Gastrocnemius medialis (tissue), 4 donors: ENCODE results near the gene DCN. TPM values are rescaled to one million over a fixed set of nuclear protein-coding genes. Genes with fewer than 3 reads are reported as not detected.
A peak's percentile ranks its signal among the peaks of the same experiment; 100 is the strongest.

Experiments
- ATAC-seq, 2 donors: fragments of 150-250 bp; one replicate each; pipeline ENCODE4 v1.9.1; 2016
- DNase-seq, 2 donors: peaks; one replicate each; pipeline ENCODE4 v3.0.0-alpha.2; 2019
- H3K27ac ChIP-seq, 4 donors: fragments of 200-600 bp; sonication (generic); 1 replicate in 1 of 4; 2 replicates in 3 of 4; pipeline ENCODE4 v1.5.1; 2016 to 2018; ENCODE audit warnings: mild to moderate bottlenecking in 2 of 4, moderate library complexity in 1 of 4
- H3K27me3 ChIP-seq, 3 donors: fragments of 200-600 bp; sonication (generic) in 2 of 3; 1 replicate in 1 of 3; 2 replicates in 2 of 3; pipeline versions ENCODE4 v1.5.1 to v1.6.0; 2016 to 2019; ENCODE audit warnings: mild to moderate bottlenecking in 1 of 3, moderate library complexity in 1 of 3
- H3K36me3 ChIP-seq, 2 donors: fragments of 200-600 bp; sonication (generic) in 1 of 2; one replicate each; pipeline ENCODE4 v1.5.1; 2017 to 2018
- H3K4me1 ChIP-seq, 2 donors: fragments of 200-600 bp; sonication (generic) in 1 of 2; one replicate each; pipeline ENCODE4 v1.5.1; 2016 to 2017; ENCODE audit warnings: mild to moderate bottlenecking in 2 of 2
- H3K4me3 ChIP-seq, 4 donors: fragments of 200-600 bp; sonication (generic) in 3 of 4; 1 replicate in 1 of 4; 2 replicates in 3 of 4; pipeline ENCODE4 v1.5.1; 2016 to 2019; ENCODE audit warnings: mild to moderate bottlenecking in 2 of 4
- H3K9me3 ChIP-seq, 3 donors: fragments of 200-600 bp; sonication (generic) in 2 of 3; 1 replicate in 1 of 3; 2 replicates in 2 of 3; pipeline ENCODE4 v1.5.1; 2016 to 2019
- CTCF ChIP-seq, 5 experiments: fragments of 450-650 bp in 3 of 5; fragments of 200-600 bp in 2 of 5; sonication (generic) in 2 of 5; IDR thresholded peaks in 4 of 5; conservative IDR thresholded peaks in 1 of 5; 1 replicate in 4 of 5; 2 replicates in 1 of 5; pipeline ENCODE4 v1.5.1; 2016 to 2019; ENCODE audit warnings: antibody characterized with exemption in 5 of 5, mild to moderate bottlenecking in 3 of 5, moderate library complexity in 3 of 5
- POLR2A ChIP-seq, 2 donors: fragments of 450-650 bp; IDR thresholded peaks; one replicate each; pipeline ENCODE4 v1.6.1; 2017; ENCODE audit warnings: antibody characterized with exemption in 2 of 2, mild to moderate bottlenecking in 2 of 2, moderate library complexity in 2 of 2
- in situ Hi-C, 4 donors: fragments of 200-750 bp; cut with MboI; loops; one replicate each; pipeline versions ENCODE4 v1.15.0 to v1.8.0; 2017; ENCODE audit warnings: low sequenced_read_pairs in 4 of 4
- intact Hi-C: fragments of 100-400 bp; cut with DNase I; formaldehyde crosslinking; loops from one replicate; pipeline ENCODE4 v1.15.1; 2023; ENCODE audit warnings: low total_unique reads
- total RNA-seq, 4 donors: library from RNA; depleted of rRNA; stranded (reverse); fragments of >200 nt; gene quantifications; one replicate each; pipeline versions ENCODE4 v1.1.0 to v1.2.3, GENCODE V29; 2016

DCN gene
- total RNA-seq, 4 donors from 2014 or later: 346 to 674 (median 611) TPM

DNA sequence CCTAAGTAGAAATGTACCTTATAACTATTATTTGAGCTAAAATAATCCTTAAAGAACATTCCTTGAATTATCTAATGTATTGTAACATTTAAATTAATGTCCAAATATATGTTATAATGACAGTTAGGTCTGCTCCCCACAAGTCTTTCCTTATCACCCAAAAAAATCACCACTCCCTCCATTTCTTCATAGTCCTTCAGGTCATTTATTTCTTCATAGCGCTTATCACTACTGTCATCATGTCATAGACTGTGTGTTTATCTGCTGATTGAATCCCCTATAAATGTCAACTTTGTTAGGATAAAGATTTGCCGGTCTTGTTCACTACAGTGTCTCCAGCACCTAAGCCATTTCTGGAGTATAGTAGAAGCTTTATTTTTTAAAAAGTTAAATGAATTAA is 83.3 kb downstream of the DCN start:
- Histone ChIP-seq H3K9me3 (no peaks in the 10 kb centered on the region), H3K36me3 (no peaks in the 10 kb centered on the region), H3K4me3 (no peak overlapping the region), H3K4me1 (no peaks in the 10 kb centered on the region), H3K27ac (peak overlapping the region in 1 of 4 donors; percentile 28), H3K27me3 (no peaks in the 10 kb centered on the region)
- TF ChIP-seq POLR2A (IDR thresholded peaks at IDR 0.05): no peak
- TF ChIP-seq CTCF (IDR thresholded peaks at IDR 0.05 in 4 of 5, conservative IDR thresholded peaks at IDR 0.05 in 1 of 5): no peak
- DNase-seq (no peak), ATAC-seq (no peak)
- in situ Hi-C loops: no loop called here
- intact Hi-C loops: no loop called here

DNA sequence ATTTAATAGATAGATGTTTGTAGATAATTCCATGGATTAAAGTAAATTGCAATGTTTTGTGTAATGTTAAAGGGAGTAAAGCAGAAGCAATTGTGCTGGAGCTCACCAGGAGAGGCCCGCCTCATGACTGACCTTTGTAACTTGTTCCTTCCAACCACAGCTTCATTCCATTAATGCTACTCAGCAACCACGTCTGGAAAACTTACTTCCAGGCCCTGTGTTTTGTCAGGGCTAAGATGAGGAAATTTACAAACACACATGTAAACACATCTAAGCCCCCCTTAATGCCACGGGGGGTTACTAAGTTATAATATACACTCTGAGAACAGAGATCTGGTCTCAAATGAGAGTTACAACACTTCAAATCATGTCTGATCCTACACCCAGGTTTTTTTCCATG is 83.7 kb downstream of the DCN start:
- Histone ChIP-seq H3K4me1 (no peaks in the 10 kb centered on the region), H3K27me3 (no peaks in the 10 kb centered on the region), H3K9me3 (no peaks in the 10 kb centered on the region), H3K4me3 (no peak overlapping the region), H3K36me3 (no peaks in the 10 kb centered on the region), H3K27ac (no peak overlapping the region)
- in situ Hi-C loops (no loop called here), intact Hi-C loops (no loop called here)
- DNase-seq (peak; percentile 3 to 25), ATAC-seq (peak; percentile 56 to 74)
- TF ChIP-seq POLR2A (IDR thresholded peaks at IDR 0.05): no peak
- TF ChIP-seq CTCF (IDR thresholded peaks at IDR 0.05 in 4 of 5, conservative IDR thresholded peaks at IDR 0.05 in 1 of 5): no peak

- TF ChIP-seq POLR2A (IDR thresholded peaks at IDR 0.05): no peak
- no peak for TF ChIP-seq CTCF (IDR thresholded peaks at IDR 0.05 in 4 of 5, conservative IDR thresholded peaks at IDR 0.05 in 1 of 5)
- in situ Hi-C loops: no loop called here
- Histone ChIP-seq H3K36me3 (no peaks in the 10 kb centered on the region), H3K27me3 (no peaks in the 10 kb centered on the region), H3K9me3 (no peaks in the 10 kb centered on the region), H3K4me3 (no peak overlapping the region), H3K27ac (no peak overlapping the region), H3K4me1 (no peaks in the 10 kb centered on the region)
- no peak for ATAC-seq
- intact Hi-C loops: no loop called here
- DNase-seq: no peak
These were observed 84.2 kb downstream of the DCN start for GRCh38 chr12:91098461-91098860.

DNA sequence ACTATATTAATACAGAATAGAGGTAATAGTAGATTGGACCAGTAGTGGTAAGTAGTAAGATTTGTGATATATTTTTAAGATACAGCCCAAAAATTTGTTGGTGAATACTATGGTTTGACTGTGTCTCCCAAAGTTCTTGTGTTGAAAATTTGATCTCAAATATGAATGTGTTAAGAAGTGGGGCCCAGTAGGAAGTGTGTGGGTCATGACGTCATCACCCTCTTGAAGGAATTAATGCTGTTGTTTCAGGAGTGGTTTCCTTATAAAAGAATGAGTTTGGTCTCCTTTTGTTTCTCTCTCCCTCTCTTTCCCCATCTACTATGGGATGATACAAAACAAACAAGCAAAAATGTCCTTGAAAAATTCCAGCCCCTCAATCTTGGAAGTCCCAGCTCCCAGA is 87.7 kb downstream of the DCN start:
- no peak for DNase-seq
- Histone ChIP-seq H3K4me1 (no peaks in the 10 kb centered on the region), H3K27me3 (no peaks in the 10 kb centered on the region), H3K36me3 (no peaks in the 10 kb centered on the region), H3K4me3 (no peak overlapping the region), H3K9me3 (no peaks in the 10 kb centered on the region), H3K27ac (no peak overlapping the region)
- TF ChIP-seq CTCF (IDR thresholded peaks at IDR 0.05 in 4 of 5, conservative IDR thresholded peaks at IDR 0.05 in 1 of 5): no peak
- TF ChIP-seq POLR2A (IDR thresholded peaks at IDR 0.05): no peak
- ATAC-seq: no peak
- intact Hi-C loops: no loop called here
- in situ Hi-C loops: no loop called here

- Histone ChIP-seq H3K36me3 (no peaks in the 10 kb centered on the region), H3K4me1 (no peaks in the 10 kb centered on the region), H3K27me3 (no peaks in the 10 kb centered on the region), H3K4me3 (no peak overlapping the region), H3K27ac (no peak overlapping the region), H3K9me3 (no peaks in the 10 kb centered on the region)
- ATAC-seq (no peak), DNase-seq (no peak)
- in situ Hi-C loops (no loop called here), intact Hi-C loops (no loop called here)
- TF ChIP-seq POLR2A (IDR thresholded peaks at IDR 0.05): no peak
These were observed 88.5 kb downstream of the DCN start for GRCh38 chr12:91094032-91094662.
